LoVo (cell line): ENCODE data around the gene TNPO2.

Source experiments
- DNase-seq: peaks from one replicate; pipeline ENCODE4 v3.0.0-alpha.2; 2016; ENCODE audit warnings: low spot score

Gene TNPO2

GRCh38 chr19:12675399-12675798 is 48.3 kb downstream of the TNPO2 start:
- DNase-seq: no peak

- no peak for DNase-seq
These were observed 51.0 kb downstream of the TNPO2 start for GRCh38 chr19:12672744-12673143.

- no peak for DNase-seq
These were observed 53.4 kb downstream of the TNPO2 start for GRCh38 chr19:12670159-12670928.

GRCh38 chr19:12669270-12670158 is 54.2 kb downstream of the TNPO2 start:
- peak; percentile 83 for DNase-seq

- DNase-seq: peak; percentile 46
These were observed 54.8 kb downstream of the TNPO2 start for GRCh38 chr19:12668932-12669269.

GRCh38 chr19:12668346-12668745 is 55.4 kb downstream of the TNPO2 start:
- no peak for DNase-seq

GRCh38 chr19:12667731-12668302 is 55.9 kb downstream of the TNPO2 start:
- DNase-seq: no peak

- DNase-seq: peak; percentile 78
These were observed 57.3 kb downstream of the TNPO2 start, which contains the start of the genes MAN2B1 and WDR83 for GRCh38 chr19:12666265-12667048. MAN2B1 (minus strand) TSS chr19:12666742; CDS start chr19:12666701, 41 bp downstream. WDR83 (plus strand) TSS chr19:12666807; CDS start chr19:12669791, 2,984 bp downstream.

- DNase-seq: no peak
These were observed 58.0 kb downstream of the TNPO2 start for GRCh38 chr19:12665671-12666264.

GRCh38 chr19:12665281-12665573 is 58.5 kb downstream of the TNPO2 start:
- no peak for DNase-seq

- DNase-seq: no peak
These were observed 59.1 kb downstream of the TNPO2 start for GRCh38 chr19:12664406-12665280.

- no peak for DNase-seq
These were observed 62.8 kb downstream of the TNPO2 start for GRCh38 chr19:12660980-12661379.

- DNase-seq: no peak
These were observed 65.8 kb downstream of the TNPO2 start for GRCh38 chr19:12657966-12658365.

- no peak for DNase-seq
These were observed 66.7 kb downstream of the TNPO2 start for GRCh38 chr19:12656899-12657571.

- no peak for DNase-seq
These were observed 68.2 kb downstream of the TNPO2 start for GRCh38 chr19:12655546-12655945.

- no peak for DNase-seq
These were observed 71.5 kb downstream of the TNPO2 start for GRCh38 chr19:12652219-12652618.

- no peak for DNase-seq
These were observed 73.8 kb downstream of the TNPO2 start for GRCh38 chr19:12649941-12650340.
